ENCODE data around the gene CIROP. TPM values are rescaled to one million over a fixed set of nuclear protein-coding genes. Genes with fewer than 3 reads are reported as not detected.

Gene CIROP
- total RNA-seq, 1 experiment from 2014 or later: not detected

DNA sequence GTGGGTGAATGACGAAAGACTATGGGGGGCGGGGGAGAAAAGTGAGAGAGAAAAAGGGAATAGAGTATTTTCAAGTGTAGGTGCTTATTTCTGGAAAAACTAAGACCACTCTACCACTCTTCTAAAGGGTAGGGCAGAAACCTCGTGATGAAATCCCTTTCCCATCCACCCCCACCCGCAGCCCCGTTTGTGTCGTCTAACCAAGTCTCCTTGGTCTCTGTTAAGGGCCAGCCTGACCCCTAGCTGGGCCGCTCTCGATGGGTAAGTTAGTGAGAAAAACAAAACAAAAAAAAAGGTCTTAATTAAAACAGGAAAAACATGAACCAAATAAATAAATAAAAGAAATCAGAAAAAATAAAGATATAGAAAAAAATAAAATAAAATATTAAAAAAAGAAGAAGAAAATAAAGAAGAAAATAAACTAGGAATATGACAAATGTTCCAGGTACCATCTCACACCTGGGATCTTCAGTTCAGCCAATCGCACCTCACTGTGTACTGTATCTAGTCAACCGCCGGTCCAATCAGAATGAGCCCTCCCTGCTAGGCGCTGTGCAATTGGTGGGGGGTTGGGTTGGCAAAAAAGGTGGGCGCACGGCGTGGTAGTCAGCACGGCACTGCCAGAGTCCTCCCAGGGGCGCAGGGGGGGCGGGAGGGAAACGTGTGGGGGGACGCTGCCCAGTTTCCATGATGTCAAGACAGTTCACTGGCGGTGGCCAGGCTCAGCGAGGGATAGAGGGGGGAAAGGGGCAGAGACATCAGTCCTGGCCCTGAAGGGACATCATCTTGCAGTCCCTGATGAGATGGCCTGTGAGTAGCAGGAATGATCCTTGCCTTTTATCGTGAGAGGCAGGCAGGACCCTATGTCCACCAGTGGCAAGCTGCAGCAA lies 37.7 kb downstream of the CIROP start:
- Mint-ChIP-seq H3K9me3 (no peaks in the 10 kb centered on the region), H3K4me3 (no peak overlapping the region), H3K27me3 (ENCODE audit: low read depth) (no peaks in the 10 kb centered on the region; the same call in 1 of the 2 replicates), H3K27ac (peak overlapping the region in 1 of 3 experiments; percentile 85; a peak in 2 of 7 replicates), H3K4me1 (peaks cover 27 to 41% of the 10 kb centered on the region in 2 experiments), H3K36me3 (ENCODE audit: insufficient read depth in 1 of 3, low read depth in 3 of 3) (peaks cover 60 to 85% (median 76%) of the 10 kb centered on the region in 3 experiments)
- Histone ChIP-seq H2AFZ (ENCODE audit: low read length) (no peak overlapping the region), H2AK5ac (ENCODE audit: insufficient read length, low read length) (no peak overlapping the region), H4K5ac (ENCODE audit: insufficient read length, low read depth, low read length) (no peak overlapping the region), H3K23me2 (ENCODE audit: insufficient read length, low read depth, low read length, poor library complexity, severe bottlenecking) (peaks cover 12% of the 10 kb centered on the region), H3K4me1 (ENCODE audit: insufficient read depth, low read length) (0 out of 2 replicates have a peak, but pooled peaks cover 3% of the 10 kb centered on the region), H3K27ac (ENCODE audit: insufficient read length, low read depth, low read length) (no peak overlapping the region), H2BK120ac (ENCODE audit: low read depth, low read length, poor library complexity, severe bottlenecking) (no peak overlapping the region), H3K79me1 (ENCODE audit: insufficient read depth, low read depth, low read length, poor library complexity, severe bottlenecking) (peaks cover 17% of the 10 kb centered on the region), H3K4me2 (ENCODE audit: insufficient read depth, insufficient read length, low read length) (no peak overlapping the region), H3K18ac (ENCODE audit: insufficient read length, low read depth, low read length) (no peak overlapping the region), H3K4ac (ENCODE audit: low read depth, low read length) (no peak overlapping the region), H3K79me2 (ENCODE audit: insufficient read depth, low read length) (peaks cover 5% of the 10 kb centered on the region; the same call in 1 of the 2 replicates), H3K9me3 (ENCODE audit: control insufficient read depth, low read depth, low read length) (no peaks in the 10 kb centered on the region), H2BK5ac (ENCODE audit: insufficient read length, low read length) (no peak overlapping the region), H4K20me1 (ENCODE audit: control insufficient read depth, insufficient read depth, insufficient read length) (peaks cover 3% of the 10 kb centered on the region), H3T11ph (ENCODE audit: low read length) (no peak overlapping the region), H3K23ac (ENCODE audit: insufficient read length, low read depth, low read length) (no peak overlapping the region), H2BK15ac (ENCODE audit: low read depth, low read length) (no peak overlapping the region), H3K9ac (ENCODE audit: extremely low read depth, insufficient read length, low read length) (no peak overlapping the region), H4K8ac (replicated peaks; ENCODE audit: insufficient read length, low read depth, low read length) (no peak overlapping the region), H2BK12ac (ENCODE audit: insufficient read length, low read depth, low read length) (no peak overlapping the region), H4K91ac (ENCODE audit: insufficient read length, low read depth, low read length) (no peak overlapping the region), H3K14ac (ENCODE audit: insufficient read depth, low read length) (no peak overlapping the region), H3K27me3 (ENCODE audit: insufficient read depth, low read length) (no peaks in the 10 kb centered on the region), H3K56ac (ENCODE audit: insufficient read length, low read depth, low read length) (no peak overlapping the region), H2BK20ac (ENCODE audit: low read depth, low read length, poor library complexity, severe bottlenecking) (no peak overlapping the region)
- no CpG with 5 or more reads among the region's 23 CpGs for WGBS (ENCODE audit: extremely low coverage, insufficient read length, low lambda C conversion rate)
- DNase-seq: no peak
- TF ChIP-seq, protein P1, sequence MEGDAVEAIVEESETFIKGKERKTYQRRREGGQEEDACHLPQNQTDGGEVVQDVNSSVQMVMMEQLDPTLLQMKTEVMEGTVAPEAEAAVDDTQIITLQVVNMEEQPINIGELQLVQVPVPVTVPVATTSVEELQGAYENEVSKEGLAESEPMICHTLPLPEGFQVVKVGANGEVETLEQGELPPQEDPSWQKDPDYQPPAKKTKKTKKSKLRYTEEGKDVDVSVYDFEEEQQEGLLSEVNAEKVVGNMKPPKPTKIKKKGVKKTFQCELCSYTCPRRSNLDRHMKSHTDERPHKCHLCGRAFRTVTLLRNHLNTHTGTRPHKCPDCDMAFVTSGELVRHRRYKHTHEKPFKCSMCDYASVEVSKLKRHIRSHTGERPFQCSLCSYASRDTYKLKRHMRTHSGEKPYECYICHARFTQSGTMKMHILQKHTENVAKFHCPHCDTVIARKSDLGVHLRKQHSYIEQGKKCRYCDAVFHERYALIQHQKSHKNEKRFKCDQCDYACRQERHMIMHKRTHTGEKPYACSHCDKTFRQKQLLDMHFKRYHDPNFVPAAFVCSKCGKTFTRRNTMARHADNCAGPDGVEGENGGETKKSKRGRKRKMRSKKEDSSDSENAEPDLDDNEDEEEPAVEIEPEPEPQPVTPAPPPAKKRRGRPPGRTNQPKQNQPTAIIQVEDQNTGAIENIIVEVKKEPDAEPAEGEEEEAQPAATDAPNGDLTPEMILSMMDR (conservative IDR thresholded peaks at IDR 0.05): no peak

Data from H9 (cell line).